GM19025 (cell line): ENCODE results near the gene CCSER1.

Source experiments
- ATAC-seq: cut with Tn5 transposase; IDR thresholded peaks from one replicate; pipeline ENCODE4 v1.9.1; 2021; ENCODE audit warnings: mild to moderate bottlenecking, low read depth, moderate library complexity; ENCODE audit not compliant: unreplicated experiment

Gene CCSER1

GRCh38 chr4:90189178-90189577 lies 62.0 kb downstream of the CCSER1 start:
- no peak for ATAC-seq

- no peak for ATAC-seq
Measured at GRCh38 chr4:90189946-90190345, 62.8 kb downstream of the CCSER1 start.

DNA sequence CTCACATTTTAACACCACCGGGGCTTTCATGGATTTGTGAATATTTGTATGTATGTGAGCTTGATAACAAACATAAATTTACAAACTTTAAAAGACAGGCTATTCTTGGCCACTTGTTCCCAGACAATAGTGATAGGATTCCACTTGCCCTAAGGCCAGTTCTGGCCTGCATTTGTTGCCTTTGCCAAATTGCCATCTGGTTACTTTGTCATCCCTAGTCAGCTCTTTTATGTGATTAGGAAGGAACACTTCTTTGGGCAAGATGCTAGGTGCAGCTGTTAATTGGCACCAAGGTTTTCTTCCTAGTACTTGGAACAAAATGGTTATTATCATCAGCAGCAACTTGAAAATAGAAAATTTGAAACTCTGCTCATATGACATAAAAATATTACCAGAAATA lies 63.3 kb downstream of the CCSER1 start:
- no peak for ATAC-seq

- ATAC-seq, result no peak
Measured at GRCh38 chr4:90198086-90198847, 71.1 kb downstream of the CCSER1 start.

DNA sequence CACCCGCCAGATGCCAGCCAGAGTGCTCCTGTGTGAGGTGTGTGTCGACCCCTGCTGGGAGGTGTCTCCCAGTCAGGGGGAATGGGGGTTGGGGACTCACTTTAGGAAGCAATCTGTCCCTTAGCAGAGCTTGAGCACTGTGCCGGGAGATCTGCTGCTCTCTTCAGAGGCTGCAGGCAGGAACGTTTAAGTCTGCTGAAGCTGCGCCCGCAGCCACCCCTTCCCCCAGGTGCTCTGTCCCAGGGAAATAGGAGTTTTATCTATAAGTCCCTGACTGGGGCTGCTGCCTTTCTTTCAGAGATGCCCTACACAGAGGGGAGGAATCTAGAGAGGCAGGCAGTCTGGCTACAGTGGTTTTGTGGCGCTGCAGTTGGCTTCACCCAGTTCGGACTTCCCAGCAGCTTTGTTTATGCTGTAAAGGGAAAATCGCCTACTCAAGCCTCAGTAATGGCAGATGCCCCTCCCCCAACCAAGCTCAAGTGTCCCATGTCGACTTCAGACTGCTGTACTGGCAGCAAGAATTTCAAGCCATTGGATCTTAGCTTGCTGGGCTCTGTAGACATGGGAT lies 80.8 kb downstream of the CCSER1 start:
- no peak for ATAC-seq

- no peak for ATAC-seq
Measured at GRCh38 chr4:90209922-90210321, 82.7 kb downstream of the CCSER1 start.

GRCh38 chr4:90211174-90211573 lies 84.0 kb downstream of the CCSER1 start:
- no peak for ATAC-seq

GRCh38 chr4:90215286-90215685 lies 88.1 kb downstream of the CCSER1 start:
- no peak for ATAC-seq

GRCh38 chr4:90219822-90220221 lies 92.6 kb downstream of the CCSER1 start:
- no peak for ATAC-seq

DNA sequence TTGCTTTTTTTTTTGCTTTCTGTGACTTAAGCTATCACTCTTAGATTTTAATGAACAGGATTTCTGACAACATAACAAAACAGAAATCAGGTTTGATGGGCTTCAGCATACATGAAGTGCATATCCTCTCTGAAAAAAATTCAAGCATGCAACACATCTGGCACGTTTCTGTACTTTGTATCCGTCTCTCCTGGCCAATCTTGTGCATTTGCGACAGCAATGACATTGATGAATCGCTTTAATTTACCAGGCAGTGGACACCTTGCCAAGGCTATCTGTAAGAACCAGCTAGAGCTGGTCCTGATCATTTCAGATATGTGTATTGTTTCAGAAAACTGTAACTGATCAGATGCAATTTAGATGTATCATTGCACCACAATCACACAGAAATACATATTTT lies 93.3 kb downstream of the CCSER1 start:
- ATAC-seq, result no peak

DNA sequence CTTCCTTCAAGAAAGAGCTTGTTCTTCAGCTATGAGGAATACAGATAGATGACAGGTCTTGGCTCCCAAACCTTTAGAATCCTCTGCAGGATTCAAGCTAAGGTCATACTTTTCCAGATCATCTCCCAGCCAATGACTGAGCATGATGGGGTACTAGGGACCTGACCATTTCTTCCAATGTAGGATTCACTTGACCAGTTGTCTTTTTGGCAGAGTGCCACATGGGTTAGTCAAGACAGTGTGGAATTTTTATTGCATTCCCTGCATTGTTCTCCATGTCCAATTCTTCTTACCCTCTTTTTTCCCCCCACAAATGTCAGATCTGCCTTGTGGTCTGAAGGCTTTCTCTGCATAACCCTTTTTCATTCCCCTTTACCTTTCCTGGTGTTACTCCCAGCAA lies 99.5 kb downstream of the CCSER1 start:
- no peak for ATAC-seq

DNA sequence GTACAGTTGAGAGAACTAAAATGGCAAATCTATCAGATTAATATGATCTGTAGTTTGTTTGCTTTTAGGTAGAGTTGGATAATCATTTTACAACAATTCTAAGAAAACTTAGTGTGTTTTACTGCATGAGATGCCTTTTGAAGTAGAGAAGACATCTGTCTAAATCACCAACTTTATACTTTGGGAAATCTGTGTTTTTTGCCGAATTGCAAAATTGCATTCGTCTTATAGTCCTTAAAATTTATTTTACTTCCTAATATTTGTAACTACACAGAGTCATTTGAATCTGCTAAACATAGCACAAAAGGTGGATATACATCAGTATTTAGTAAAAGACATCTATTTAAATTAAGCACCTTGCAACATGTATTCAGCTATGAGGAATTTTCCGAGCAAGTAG lies 100.0 kb downstream of the CCSER1 start:
- no peak for ATAC-seq

DNA sequence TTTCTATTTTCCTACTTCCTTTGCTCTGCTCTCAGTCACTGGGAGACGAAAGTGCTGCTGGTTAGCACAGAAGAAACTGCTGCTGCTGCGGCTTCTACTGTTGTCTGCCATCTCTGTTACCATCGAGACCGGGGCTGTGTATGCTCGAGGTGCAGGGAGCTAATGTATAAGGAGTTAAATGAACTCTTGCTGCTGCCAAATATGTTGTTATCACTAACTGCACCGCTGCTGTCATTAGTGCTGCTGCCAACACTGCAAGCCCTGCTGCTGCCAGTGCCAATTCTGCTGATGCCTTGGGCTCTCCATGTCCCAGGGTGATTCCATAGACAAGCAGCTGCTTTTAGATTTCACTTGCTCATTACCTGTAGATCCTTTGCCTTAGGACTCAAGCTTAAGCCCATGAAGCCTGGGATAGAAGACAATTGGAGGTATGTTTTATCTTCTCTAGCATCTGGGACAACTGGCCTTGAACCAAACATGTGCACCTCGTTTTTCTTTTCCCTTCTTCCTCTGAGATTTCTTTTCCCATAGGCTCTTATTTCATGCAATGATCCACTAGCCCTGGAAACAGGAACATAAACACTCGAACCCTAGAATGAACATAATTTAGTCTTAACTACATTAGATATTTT lies 107.8 kb downstream of the CCSER1 start:
- no peak for ATAC-seq

DNA sequence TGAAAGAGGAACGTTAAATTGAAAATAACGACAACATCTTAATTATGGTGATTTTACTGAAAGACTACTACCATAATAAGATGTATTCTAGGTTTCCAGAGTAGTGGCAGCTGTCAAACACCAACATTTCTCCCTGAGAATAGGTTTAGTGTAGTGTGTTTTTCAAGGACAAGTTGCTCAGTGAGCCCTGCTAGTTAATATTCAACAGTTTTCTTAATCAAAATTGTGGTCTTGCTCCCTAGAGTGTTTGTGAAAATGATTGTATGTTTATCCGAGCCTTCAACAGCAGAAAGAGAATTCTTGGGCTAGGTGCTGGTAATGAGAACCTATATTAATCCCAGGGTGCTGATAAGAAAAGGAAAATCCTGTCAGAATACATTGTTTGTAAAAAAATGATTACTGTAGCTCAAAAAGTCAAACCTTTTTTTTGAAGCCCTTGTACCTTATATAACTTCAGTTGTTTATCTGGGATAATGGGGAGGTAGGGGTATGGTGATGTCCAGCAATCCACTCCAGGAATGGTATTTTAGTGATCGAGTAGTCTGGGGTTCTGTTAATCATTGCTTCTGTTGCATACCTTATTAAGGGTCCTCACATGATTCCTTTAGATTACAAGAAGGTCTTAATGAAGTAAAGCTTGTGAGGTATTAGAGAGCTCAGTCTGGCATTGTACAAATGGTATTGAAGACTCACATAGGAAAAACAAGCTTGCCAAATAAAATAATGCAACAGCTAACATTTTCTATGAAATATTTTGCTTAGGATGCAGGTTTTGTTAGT lies 110.7 kb downstream of the CCSER1 start:
- ATAC-seq, result no peak

- no peak for ATAC-seq
Measured at GRCh38 chr4:90240333-90240732, 113.1 kb downstream of the CCSER1 start.

DNA sequence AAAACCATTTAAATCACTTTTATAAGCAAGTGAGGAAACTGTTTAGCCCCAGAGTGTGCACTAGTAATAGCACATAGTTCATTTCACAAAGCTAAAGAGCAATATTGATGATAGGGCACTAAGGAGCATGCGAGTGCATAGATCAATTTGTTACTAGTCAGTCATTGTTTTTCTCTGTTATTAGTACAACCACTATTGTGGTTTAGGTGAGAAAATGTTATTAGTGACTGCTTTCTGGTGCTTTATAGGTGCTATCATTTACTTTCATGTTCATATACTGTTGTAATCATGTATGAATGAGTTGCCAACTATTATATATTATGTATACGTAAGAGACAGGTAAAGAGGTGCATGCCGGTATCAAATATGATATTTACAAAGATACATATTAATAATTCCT lies 113.8 kb downstream of the CCSER1 start:
- no peak for ATAC-seq

GRCh38 chr4:90245837-90246236 lies 118.6 kb downstream of the CCSER1 start:
- no peak for ATAC-seq

- no peak for ATAC-seq
Measured at GRCh38 chr4:90246816-90247215, 119.6 kb downstream of the CCSER1 start.

GRCh38 chr4:90254357-90254756 lies 127.2 kb downstream of the CCSER1 start:
- no peak for ATAC-seq

DNA sequence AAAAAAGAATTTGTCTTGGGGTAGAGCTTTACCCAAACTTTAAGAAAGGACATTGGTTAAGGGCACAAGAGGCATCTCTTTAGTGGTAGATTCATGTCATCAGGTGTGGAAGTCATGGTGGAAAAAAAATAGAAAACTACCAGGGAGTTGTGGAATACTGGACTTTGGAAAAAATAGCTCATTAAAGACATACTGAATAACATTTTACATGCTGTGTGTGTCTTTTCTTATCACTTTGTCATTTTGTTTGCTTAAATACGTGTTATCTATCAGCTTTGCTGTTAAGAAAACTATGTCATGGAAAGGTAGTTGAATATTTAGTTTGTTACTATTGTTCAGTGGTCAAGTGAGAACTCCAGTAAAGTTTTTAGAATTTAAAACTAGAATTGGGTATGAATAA lies 147.0 kb downstream of the CCSER1 start:
- no peak for ATAC-seq

DNA sequence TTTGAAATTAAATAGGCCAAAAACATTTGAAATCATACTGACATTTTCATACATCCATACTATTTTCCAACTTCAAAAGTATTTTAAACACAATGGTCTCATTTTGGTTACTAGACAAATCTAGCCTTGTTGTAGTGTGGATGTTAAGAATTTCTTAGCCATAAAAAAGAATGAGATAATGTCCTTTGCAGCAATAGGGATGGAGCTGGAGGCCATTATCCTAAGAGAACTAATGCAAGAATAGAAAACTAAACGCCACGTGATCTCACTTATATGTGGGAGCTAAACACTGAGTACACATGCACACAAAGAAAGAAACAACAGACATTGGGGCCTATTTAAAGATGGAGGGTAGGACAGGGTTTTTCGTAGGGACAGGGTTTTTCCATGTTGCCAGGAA lies 153.8 kb downstream of the CCSER1 start:
- ATAC-seq, result no peak
